Fibroblast of villous mesenchyme (primary cell): ENCODE results near the gene ARAP2. TPM values are rescaled to one million over a fixed set of nuclear protein-coding genes. Genes with fewer than 3 reads are reported as not detected.

ENCODE experiments used
- DNase-seq: peaks from one replicate; pipeline ENCODE4 v3.0.0-alpha.2; 2010; ENCODE audit warnings: low read depth
- H3K4me3 ChIP-seq: 2 replicates; pipeline ENCODE4 v1.5.1; 2011; ENCODE audit warnings: low read depth, mild to moderate bottlenecking, low read length
- CTCF ChIP-seq: IDR thresholded peaks from 2 replicates; pipeline ENCODE4 v1.5.1; 2012; ENCODE audit warnings: low read depth, mild to moderate bottlenecking, low read length; ENCODE audit not compliant: insufficient read depth
- total RNA-seq: library from RNA; depleted of rRNA; stranded (reverse); fragments of >200 nt; gene quantifications from 2 replicates; pipeline ENCODE4 v1.2.3, GENCODE V29; 2012

The ARAP2 gene
- total RNA-seq, 1 donor, result 11.2 TPM

- H3K4me3 ChIP-seq, result no peak overlapping the region
- DNase-seq, result no peak
- TF ChIP-seq CTCF, result no peak
These were observed 41.6 kb upstream of the ARAP2 start for GRCh38 chr4:36285784-36286480.

- DNase-seq, result peak; percentile 3
- TF ChIP-seq CTCF, result no peak
- H3K4me3 ChIP-seq, result no peak overlapping the region
These were observed 39.7 kb upstream of the ARAP2 start for GRCh38 chr4:36283912-36284465.

- H3K4me3 ChIP-seq, result no peak overlapping the region
- no peak for DNase-seq
- TF ChIP-seq CTCF, result no peak
These were observed 38.3 kb upstream of the ARAP2 start for GRCh38 chr4:36282503-36283030.

- no peak for TF ChIP-seq CTCF
- DNase-seq, result no peak
- no peak within 1 kb of the TSS for H3K4me3 ChIP-seq
These were observed 37.2 kb upstream of the ARAP2 start, which contains the start of gene DTHD1 for GRCh38 chr4:36281384-36282106. Gene DTHD1 (plus strand): TSS chr4:36281616. CDS start chr4:36281759, 143 bp downstream.

- DNase-seq, result no peak
- TF ChIP-seq CTCF, result no peak
- H3K4me3 ChIP-seq, result no peak overlapping the region
These were observed 36.2 kb upstream of the ARAP2 start for GRCh38 chr4:36280555-36280954.

- H3K4me3 ChIP-seq, result no peak overlapping the region
- TF ChIP-seq CTCF, result no peak
- no peak for DNase-seq
These were observed 34.5 kb upstream of the ARAP2 start for GRCh38 chr4:36278789-36279188.
